GM19351 (cell line): ENCODE data around the gene ITGB7.
"Not testable (repeated sequence)": the region's sequence is repeated elsewhere in the genome, so short reads cannot be mapped to it uniquely, and the experiment has no call there.

Source experiments
- ATAC-seq: cut with Tn5 transposase; IDR thresholded peaks from one replicate; pipeline ENCODE4 v1.9.1; 2021; ENCODE audit warnings: mild to moderate bottlenecking, moderate library complexity; ENCODE audit not compliant: unreplicated experiment

ITGB7 gene

GRCh38 chr12:53217051-53217930 is 10.2 kb upstream of the ITGB7 start:
- ATAC-seq = no peak

- no peak for ATAC-seq
Observed at GRCh38 chr12:53215497-53215896, 8.4 kb upstream of the ITGB7 start.

GRCh38 chr12:53214687-53215455 is 7.8 kb upstream of the ITGB7 start:
- ATAC-seq = no peak

- ATAC-seq = no peak
Observed at GRCh38 chr12:53214221-53214620, 7.2 kb upstream of the ITGB7 start.

GRCh38 chr12:53213348-53213747 is 6.3 kb upstream of the ITGB7 start:
- ATAC-seq = no peak

GRCh38 chr12:53212931-53213330 is 5.9 kb upstream of the ITGB7 start:
- ATAC-seq = no peak

GRCh38 chr12:53211476-53212381 is 4.7 kb upstream of the ITGB7 start:
- no peak for ATAC-seq

GRCh38 chr12:53210843-53211242 is 3.8 kb upstream of the ITGB7 start:
- no peak for ATAC-seq

GRCh38 chr12:53208877-53209463 is 1.9 kb upstream of the ITGB7 start:
- peak; percentile 35 for ATAC-seq

- ATAC-seq = no peak
Observed at GRCh38 chr12:53208435-53208834, 1.4 kb upstream of the ITGB7 start.

GRCh38 chr12:53205747-53206419 is 1.2 kb downstream of the ITGB7 start:
- peak; percentile 76 for ATAC-seq

GRCh38 chr12:53204351-53204750 is 2.7 kb downstream of the ITGB7 start:
- ATAC-seq = no peak

- ATAC-seq = not testable (repeated sequence)
Observed at GRCh38 chr12:53202316-53202715, 4.7 kb downstream of the ITGB7 start.

GRCh38 chr12:53201639-53202038 is 5.4 kb downstream of the ITGB7 start:
- ATAC-seq = no peak

GRCh38 chr12:53201177-53201541 is 5.9 kb downstream of the ITGB7 start:
- no peak for ATAC-seq

GRCh38 chr12:53200458-53201176 is 6.4 kb downstream of the ITGB7 start:
- peak; percentile 62 for ATAC-seq

- peak; percentile 22 for ATAC-seq
Observed at GRCh38 chr12:53200107-53200457, 7.0 kb downstream of the ITGB7 start.

GRCh38 chr12:53199700-53200099 is 7.4 kb downstream of the ITGB7 start:
- ATAC-seq = no peak

GRCh38 chr12:53198486-53199110 is 8.5 kb downstream of the ITGB7 start:
- ATAC-seq = no peak
